Right cardiac atrium (tissue), 5 donors: ENCODE data around the gene PCDHA11. TPM values are rescaled to one million over a fixed set of nuclear protein-coding genes. Genes with fewer than 3 reads are reported as not detected.

Experiments used
- ATAC-seq, 2 donors: fragments of 200-7000 bp; cut with Tn5 transposase; one replicate each; pipeline versions ENCODE4 v1.8.0 to v1.9.1; 2020; ENCODE audit warnings: moderate library complexity in 2 of 2, mild to moderate bottlenecking in 1 of 2
- DNase-seq, 3 donors: peaks; one replicate each; pipeline ENCODE4 v3.0.0-alpha.2; 2020
- H3K27ac ChIP-seq: one replicate; pipeline ENCODE4 v1.5.1; 2013; ENCODE audit warnings: mild to moderate bottlenecking, low read length, control low read depth, moderate library complexity
- H3K27me3 ChIP-seq: one replicate; pipeline ENCODE4 v1.6.1; 2013; ENCODE audit not compliant: control insufficient read depth, insufficient read depth
- H3K4me1 ChIP-seq: one replicate; pipeline ENCODE4 v1.6.1; 2013; ENCODE audit warnings: low read length; ENCODE audit not compliant: control insufficient read depth, insufficient read depth
- H3K4me3 ChIP-seq: one replicate; pipeline ENCODE4 v1.5.1; 2013; ENCODE audit warnings: low read length, control low read depth
- H3K9me3 ChIP-seq: one replicate; pipeline ENCODE4 v1.6.1; 2013; ENCODE audit warnings: low read length; ENCODE audit not compliant: control insufficient read depth
- WGBS: extraction: QIAGEN DNeasy Blood & Tissue Kit; methylation state at CpG from one replicate; pipeline ENCODE4 v1.1.7; 2013; 5-methylcytosine and 5-hydroxymethylcytosine counted together
- intact Hi-C, 4 donors: fragments of 100-400 bp; cut with DNase I; formaldehyde crosslinking; loops; one replicate each; pipeline versions ENCODE4 v1.11.0 to v1.14.0; 2022 to 2023
- polyA plus RNA-seq: library from polyadenylated mRNA; stranded (reverse); fragments of 200-250 nt; gene quantifications from one replicate; pipeline ENCODE4 v1.2.3, GENCODE V29; 2013
- total RNA-seq, 4 donors: library from RNA; stranded (reverse); fragmentation: NEBNext Ultra II Directional; extraction: Animal tissue kit (Norgen Biotek cat#: 25700); gene quantifications; one replicate each; pipeline ENCODE4 v1.2.1, GENCODE V29; 2021
- donor health status: healthy with polysubstance abuse.
- donor health status: DM: no; HTN: yes; CAD: no.
- donor health status: DM: no; HTN: no; CAD: no.
- donor health status: DM: no; HTN: yes; CAD: no; lungs with severe emphysema.
- donor health status: DM: yes; HTN: yes; CAD: no.

The PCDHA11 gene
- total and polyA plus RNA-seq, 5 donors, result 0.06 to 0.42 (median 0.12) TPM; not detected in 2

GRCh38 chr5:140882591-140882899 is 13.8 kb downstream of the PCDHA11 start:
- no peak overlapping the region for H3K27ac ChIP-seq
- intact Hi-C loops, result loop anchor here in 1 of 4 donors (10.0 kb wide), 1 partner anchor 162 kb away; no protein-coding TSS in a partner anchor
- H3K4me3 ChIP-seq, result no peak overlapping the region
- H3K27me3 ChIP-seq, result no peaks in the 10 kb centered on the region
- DNase-seq (no peak), ATAC-seq (no peak)
- no peaks in the 10 kb centered on the region for H3K4me1 ChIP-seq
- H3K9me3 ChIP-seq, result no peaks in the 10 kb centered on the region
- 13% methylated on average over 12 of the region's 12 CpGs for WGBS

DNA sequence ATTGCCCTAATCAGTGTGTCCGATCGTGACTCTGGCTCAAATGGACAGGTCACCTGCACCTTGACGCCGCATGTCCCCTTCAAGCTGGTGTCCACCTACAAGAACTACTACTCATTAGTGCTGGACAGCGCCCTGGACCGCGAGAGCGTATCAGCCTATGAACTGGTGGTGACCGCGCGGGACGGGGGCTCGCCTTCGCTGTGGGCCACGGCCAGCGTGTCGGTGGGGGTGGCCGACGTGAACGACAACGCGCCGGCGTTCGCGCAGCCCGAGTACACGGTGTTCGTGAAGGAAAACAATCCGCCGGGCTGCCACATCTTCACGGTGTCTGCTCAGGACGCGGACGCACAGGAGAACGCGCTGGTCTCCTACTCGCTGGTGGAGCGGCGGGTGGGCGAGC is 14.6 kb downstream of the PCDHA11 start:
- no peaks in the 10 kb centered on the region for H3K27me3 ChIP-seq
- 37% methylated on average over 41 of the region's 41 CpGs for WGBS
- H3K27ac ChIP-seq, result no peak overlapping the region
- no peak overlapping the region for H3K4me3 ChIP-seq
- H3K4me1 ChIP-seq, result no peaks in the 10 kb centered on the region
- ATAC-seq (no peak), DNase-seq (no peak)
- H3K9me3 ChIP-seq, result no peaks in the 10 kb centered on the region
- intact Hi-C loops, result loop anchor here in 1 of 4 donors (10.0 kb wide), 1 partner anchor 161 kb away; no protein-coding TSS in a partner anchor

DNA sequence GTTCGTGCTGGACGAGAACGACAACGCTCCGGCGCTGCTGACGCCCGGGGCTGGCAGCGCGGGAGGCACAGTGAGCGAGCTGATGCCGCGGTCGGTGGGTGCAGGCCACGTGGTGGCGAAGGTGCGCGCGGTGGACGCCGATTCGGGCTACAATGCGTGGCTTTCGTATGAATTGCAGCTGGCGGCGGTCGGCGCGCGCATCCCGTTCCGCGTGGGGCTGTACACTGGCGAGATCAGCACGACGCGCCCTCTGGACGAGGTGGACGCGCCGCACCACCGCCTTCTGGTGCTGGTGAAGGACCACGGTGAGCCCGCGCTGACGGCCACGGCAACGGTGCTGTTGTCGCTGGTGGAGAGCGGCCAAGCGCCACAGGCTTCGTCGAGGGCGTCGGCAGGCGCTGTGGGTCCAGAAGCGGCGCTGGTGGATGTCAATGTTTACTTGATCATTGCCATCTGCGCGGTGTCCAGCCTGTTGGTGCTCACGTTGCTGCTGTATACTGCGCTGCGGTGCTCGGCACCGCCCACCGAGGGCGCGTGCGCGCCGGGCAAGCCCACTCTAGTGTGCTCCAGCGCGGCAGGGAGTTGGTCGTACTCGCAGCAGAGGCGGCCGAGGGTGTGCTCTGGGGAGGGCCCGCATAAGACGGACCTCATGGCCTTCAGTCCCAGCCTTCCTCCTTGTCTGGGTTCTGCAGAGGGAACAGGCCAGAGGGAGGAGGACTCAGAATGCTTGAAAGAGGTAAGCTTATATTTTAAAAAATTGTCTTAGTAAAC is 15.4 kb downstream of the PCDHA11 start:
- no peaks in the 10 kb centered on the region for H3K4me1 ChIP-seq
- WGBS, result 34% methylated on average over 79 of the region's 79 CpGs
- no peaks in the 10 kb centered on the region for H3K9me3 ChIP-seq
- ATAC-seq (no peak), DNase-seq (peak in 1 of 3 donors; percentile 24)
- no peaks in the 10 kb centered on the region for H3K27me3 ChIP-seq
- no peak overlapping the region for H3K27ac ChIP-seq
- intact Hi-C loops, result loop anchor here in 1 of 4 donors (10.0 kb wide), 1 partner anchor 161 kb away; no protein-coding TSS in a partner anchor
- H3K4me3 ChIP-seq, result no peak overlapping the region

GRCh38 chr5:140916325-140916724 is 47.6 kb downstream of the PCDHA11 start:
- no peaks in the 10 kb centered on the region for H3K4me1 ChIP-seq
- no peaks in the 10 kb centered on the region for H3K27me3 ChIP-seq
- no peak overlapping the region for H3K27ac ChIP-seq
- no peak overlapping the region for H3K4me3 ChIP-seq
- no peaks in the 10 kb centered on the region for H3K9me3 ChIP-seq
- ATAC-seq (no peak), DNase-seq (no peak)
- intact Hi-C loops, result no loop called here
- WGBS, result 66% methylated on average over 1 of the region's 1 CpG

Other genes starting within 250 kb of the PCDHA11 start
- 10 to 100 TPM; 52.8 to 99.0 (median 68.0) TPM for gene CD14, start 235.8 kb upstream of the PCDHA11 start, total RNA-seq
- gene CD14, start 235.8 kb upstream of the PCDHA11 start, polyA plus RNA-seq, result 25.1 TPM
- 1 to 10 TPM; 4.3 to 5.0 (median 4.8) TPM for gene TMCO6, start 229.5 kb upstream of the PCDHA11 start, total RNA-seq
- 4.6 TPM for gene TMCO6, start 229.5 kb upstream of the PCDHA11 start, polyA plus RNA-seq
- gene NDUFA2, start 221.3 kb upstream of the PCDHA11 start, total RNA-seq, result 100 to 1,000 TPM in 3 of 4 donors, 10 to 100 TPM in 1; 96.8 to 130 (median 106) TPM
- 334 TPM for gene NDUFA2, start 221.3 kb upstream of the PCDHA11 start, polyA plus RNA-seq
- 10 to 100 TPM; 68.2 to 77.6 (median 69.9) TPM for gene IK, start 221.1 kb upstream of the PCDHA11 start, total RNA-seq
- 62.4 TPM for gene IK, start 221.1 kb upstream of the PCDHA11 start, polyA plus RNA-seq
- 10 to 100 TPM; 10.0 to 13.8 (median 12.5) TPM for gene WDR55, start 204.1 kb upstream of the PCDHA11 start, total RNA-seq
- gene WDR55, start 204.1 kb upstream of the PCDHA11 start, polyA plus RNA-seq, result 11.2 TPM
- under 1 TPM in 3 of 4 donors, not detected in 1; 0.23 to 0.58 (median 0.41) TPM for gene DND1, start 195.4 kb upstream of the PCDHA11 start, total RNA-seq
- 0.54 TPM for gene DND1, start 195.4 kb upstream of the PCDHA11 start, polyA plus RNA-seq
- gene HARS1, start 177.6 kb upstream of the PCDHA11 start, total RNA-seq, result 10 to 100 TPM; 42.9 to 49.6 (median 45.7) TPM
- gene HARS1, start 177.6 kb upstream of the PCDHA11 start, polyA plus RNA-seq, result 44.5 TPM
- 10 to 100 TPM; 16.5 to 24.7 (median 21.6) TPM for gene HARS2, start 177.5 kb upstream of the PCDHA11 start, total RNA-seq
- gene HARS2, start 177.5 kb upstream of the PCDHA11 start, polyA plus RNA-seq, result 17.0 TPM
- gene ZMAT2, start 168.5 kb upstream of the PCDHA11 start, total RNA-seq, result 10 to 100 TPM; 31.3 to 36.3 (median 33.7) TPM
- 52.2 TPM for gene ZMAT2, start 168.5 kb upstream of the PCDHA11 start, polyA plus RNA-seq
- not detected for gene PCDHA1, start 82.8 kb upstream of the PCDHA11 start, total RNA-seq
- not detected for gene PCDHA1, start 82.8 kb upstream of the PCDHA11 start, polyA plus RNA-seq
- under 1 TPM in 1 of 4 donors, not detected in 3; 0.08 TPM for gene PCDHA2, start 74.1 kb upstream of the PCDHA11 start, total RNA-seq
- gene PCDHA2, start 74.1 kb upstream of the PCDHA11 start, polyA plus RNA-seq, result not detected
- under 1 TPM; 0.20 to 0.40 (median 0.27) TPM for gene PCDHA3, start 67.9 kb upstream of the PCDHA11 start, total RNA-seq
- gene PCDHA3, start 67.9 kb upstream of the PCDHA11 start, polyA plus RNA-seq, result 0.07 TPM
- gene PCDHA4, start 61.9 kb upstream of the PCDHA11 start, total RNA-seq, result under 1 TPM in 3 of 4 donors, not detected in 1; 0.14 to 0.21 (median 0.14) TPM
- gene PCDHA4, start 61.9 kb upstream of the PCDHA11 start, polyA plus RNA-seq, result 0.02 TPM
- gene PCDHA5, start 47.3 kb upstream of the PCDHA11 start, total RNA-seq, result under 1 TPM in 2 of 4 donors, not detected in 2; 0.06 to 0.09 TPM
- 0.02 TPM for gene PCDHA5, start 47.3 kb upstream of the PCDHA11 start, polyA plus RNA-seq
- gene PCDHA6, start 41.0 kb upstream of the PCDHA11 start, total RNA-seq, result under 1 TPM in 3 of 4 donors, not detected in 1; 0.08 to 0.20 (median 0.14) TPM
- gene PCDHA6, start 41.0 kb upstream of the PCDHA11 start, polyA plus RNA-seq, result 0.07 TPM
- under 1 TPM in 2 of 4 donors, not detected in 2; 0.12 to 0.14 TPM for gene PCDHA7, start 34.7 kb upstream of the PCDHA11 start, total RNA-seq
- gene PCDHA7, start 34.7 kb upstream of the PCDHA11 start, polyA plus RNA-seq, result 0.02 TPM
- under 1 TPM in 2 of 4 donors, not detected in 2; 0.06 TPM for gene PCDHA8, start 27.8 kb upstream of the PCDHA11 start, total RNA-seq
- gene PCDHA8, start 27.8 kb upstream of the PCDHA11 start, polyA plus RNA-seq, result not detected
- gene PCDHA9, start 20.6 kb upstream of the PCDHA11 start, total RNA-seq, result under 1 TPM in 1 of 4 donors, not detected in 3; 0.03 TPM
- gene PCDHA9, start 20.6 kb upstream of the PCDHA11 start, polyA plus RNA-seq, result not detected
- gene PCDHA10, start 13.1 kb upstream of the PCDHA11 start, total RNA-seq, result under 1 TPM; 0.06 to 0.59 (median 0.39) TPM
- 0.02 TPM for gene PCDHA10, start 13.1 kb upstream of the PCDHA11 start, polyA plus RNA-seq
- under 1 TPM in 2 of 4 donors, not detected in 2; 0.20 to 0.31 TPM for gene PCDHA12, start 6.4 kb downstream of the PCDHA11 start, total RNA-seq
- gene PCDHA12, start 6.4 kb downstream of the PCDHA11 start, polyA plus RNA-seq, result 0.02 TPM
- under 1 TPM in 1 of 4 donors, not detected in 3; 0.09 TPM for gene PCDHA13, start 13.2 kb downstream of the PCDHA11 start, total RNA-seq
- 0.05 TPM for gene PCDHA13, start 13.2 kb downstream of the PCDHA11 start, polyA plus RNA-seq
- under 1 TPM; 0.09 to 0.23 (median 0.11) TPM for gene PCDHAC1, start 57.3 kb downstream of the PCDHA11 start, total RNA-seq
- not detected for gene PCDHAC1, start 57.3 kb downstream of the PCDHA11 start, polyA plus RNA-seq
- gene PCDHAC2, start 97.5 kb downstream of the PCDHA11 start, total RNA-seq, result 1 to 10 TPM in 1 of 4 donors, under 1 TPM in 3; 0.44 to 1.1 (median 0.54) TPM
- gene PCDHAC2, start 97.5 kb downstream of the PCDHA11 start, polyA plus RNA-seq, result 0.02 TPM
- not detected for gene PCDHB1, start 182.4 kb downstream of the PCDHA11 start, total RNA-seq
- gene PCDHB1, start 182.4 kb downstream of the PCDHA11 start, polyA plus RNA-seq, result not detected
- 1 to 10 TPM; 1.4 to 1.9 (median 1.5) TPM for gene PCDHB2, start 225.7 kb downstream of the PCDHA11 start, total RNA-seq
- gene PCDHB2, start 225.7 kb downstream of the PCDHA11 start, polyA plus RNA-seq, result 0.59 TPM
- 1 to 10 TPM in 3 of 4 donors, under 1 TPM in 1; 0.94 to 1.7 (median 1.4) TPM for gene PCDHB3, start 231.5 kb downstream of the PCDHA11 start, total RNA-seq
- 0.61 TPM for gene PCDHB3, start 231.5 kb downstream of the PCDHA11 start, polyA plus RNA-seq